Smooth muscle cell (in vitro differentiated cells): ENCODE measurements around the gene HELZ2. TPM values are rescaled to one million over a fixed set of nuclear protein-coding genes. Genes with fewer than 3 reads are reported as not detected.

Experiments used
- DNase-seq: peaks from one replicate; lab custom pipeline; 2025; ENCODE audit not compliant: unreplicated experiment; lab: John Stamatoyannopoulos, UW
- H2AFZ ChIP-seq: fragments of 200-600 bp; sonication (generic); 2 replicates; pipeline ENCODE4 v1.6.0; 2016; ENCODE audit warnings: antibody characterized with exemption, low read depth, mild to moderate bottlenecking
- H3F3A ChIP-seq: fragments of 200-600 bp; sonication (generic); 2 replicates; pipeline ENCODE4 v1.6.0; 2017; ENCODE audit warnings: antibody characterized with exemption, low read depth
- H3K27ac ChIP-seq: fragments of 200-600 bp; sonication (generic); 2 replicates; pipeline ENCODE4 v1.5.1; 2016; ENCODE audit warnings: low read depth, mild to moderate bottlenecking
- H3K27me3 ChIP-seq: fragments of 200-600 bp; sonication (generic); 2 replicates; pipeline ENCODE4 v1.6.1; 2016; ENCODE audit warnings: low read depth, mild to moderate bottlenecking
- H3K36me3 ChIP-seq: fragments of 200-600 bp; sonication (generic); 2 replicates; pipeline ENCODE4 v1.5.1; 2016; ENCODE audit warnings: low read depth
- H3K4me1 ChIP-seq: fragments of 200-600 bp; sonication (generic); 2 replicates; pipeline ENCODE4 v1.5.1; 2016; ENCODE audit warnings: low read depth
- H3K4me2 ChIP-seq: fragments of 200-600 bp; sonication (generic); 2 replicates; pipeline ENCODE4 v1.6.0; 2016; ENCODE audit warnings: mild to moderate bottlenecking
- H3K4me3 ChIP-seq: fragments of 200-600 bp; sonication (generic); 2 replicates; pipeline ENCODE4 v1.5.1; 2016; ENCODE audit warnings: mild to moderate bottlenecking
- H3K79me2 ChIP-seq: fragments of 200-600 bp; sonication (generic); 2 replicates; pipeline ENCODE4 v1.6.0; 2016; ENCODE audit warnings: low read depth, mild to moderate bottlenecking
- H3K9ac ChIP-seq: fragments of 200-600 bp; sonication (generic); 2 replicates; pipeline ENCODE4 v1.6.0; 2016; ENCODE audit warnings: low read depth
- H3K9me3 ChIP-seq: fragments of 200-600 bp; sonication (generic); replicated peaks from 2 replicates; pipeline ENCODE4 v1.5.1; 2016; ENCODE audit warnings: low read depth
- H4K20me1 ChIP-seq: fragments of 200-600 bp; sonication (generic); 2 replicates; pipeline ENCODE4 v1.6.0; 2016; ENCODE audit warnings: low read depth
- WGBS: methylation state at CpG from one replicate; pipeline ENCODE4 v1.1.7; 2016; ENCODE audit warnings: low lambda C conversion rate; 5-methylcytosine and 5-hydroxymethylcytosine counted together
- polyA plus RNA-seq: library from polyadenylated mRNA; unstranded; fragments of >200 nt; fragmentation: Nextera tagmentation; extraction: Ambion mirVana; gene quantifications from 2 replicates; pipeline ENCODE4 v1.2.1, GENCODE V29; 2016
- total RNA-seq: library from RNA; depleted of rRNA; stranded (reverse); fragments of >200 nt; gene quantifications from 2 replicates; pipeline ENCODE4 v1.2.3, GENCODE V29; 2014
- TF ChIP-seq, protein P1 (sequence below): fragments of 200-600 bp; sonication (generic); IDR thresholded peaks from 2 replicates; pipeline ENCODE4 v1.5.1; 2017; ENCODE audit warnings: borderline replicate concordance, mild to moderate bottlenecking, antibody characterized with exemption; ENCODE audit not compliant: insufficient read depth, poor library complexity, severe bottlenecking

HELZ2 gene
- total and polyA plus RNA-seq, 2 experiments from 2014 or later = 3.0 to 13.8 TPM

DNA sequence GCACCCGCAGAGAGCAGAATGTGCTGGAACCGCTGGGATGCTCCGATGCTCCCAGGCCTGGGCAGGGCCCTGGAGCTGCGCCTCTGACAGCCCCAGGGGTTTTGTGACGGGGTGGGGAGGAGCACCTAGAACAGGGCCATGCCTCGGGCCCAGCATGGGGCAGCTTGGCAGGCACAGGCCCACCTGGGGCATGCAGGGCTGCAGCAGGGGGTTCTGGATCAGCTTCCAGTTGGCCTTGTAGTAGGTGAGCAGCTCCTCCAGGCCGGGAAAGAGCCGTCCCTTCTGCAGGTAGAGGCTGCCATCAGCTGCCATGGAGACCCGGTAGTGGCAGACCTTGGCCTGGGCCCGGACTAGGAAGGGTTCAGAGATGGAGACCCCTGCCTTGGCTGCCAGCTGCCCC, 30.9 kb downstream of the HELZ2 start:
- H3F3A ChIP-seq = no peaks in the 10 kb centered on the region
- no peak overlapping the region for H3K9ac ChIP-seq
- H2AFZ ChIP-seq = no peak overlapping the region
- no peaks in the 10 kb centered on the region for H3K9me3 ChIP-seq
- 90% methylated on average over 10 of the region's 10 CpGs for WGBS
- TF ChIP-seq, protein P1, sequence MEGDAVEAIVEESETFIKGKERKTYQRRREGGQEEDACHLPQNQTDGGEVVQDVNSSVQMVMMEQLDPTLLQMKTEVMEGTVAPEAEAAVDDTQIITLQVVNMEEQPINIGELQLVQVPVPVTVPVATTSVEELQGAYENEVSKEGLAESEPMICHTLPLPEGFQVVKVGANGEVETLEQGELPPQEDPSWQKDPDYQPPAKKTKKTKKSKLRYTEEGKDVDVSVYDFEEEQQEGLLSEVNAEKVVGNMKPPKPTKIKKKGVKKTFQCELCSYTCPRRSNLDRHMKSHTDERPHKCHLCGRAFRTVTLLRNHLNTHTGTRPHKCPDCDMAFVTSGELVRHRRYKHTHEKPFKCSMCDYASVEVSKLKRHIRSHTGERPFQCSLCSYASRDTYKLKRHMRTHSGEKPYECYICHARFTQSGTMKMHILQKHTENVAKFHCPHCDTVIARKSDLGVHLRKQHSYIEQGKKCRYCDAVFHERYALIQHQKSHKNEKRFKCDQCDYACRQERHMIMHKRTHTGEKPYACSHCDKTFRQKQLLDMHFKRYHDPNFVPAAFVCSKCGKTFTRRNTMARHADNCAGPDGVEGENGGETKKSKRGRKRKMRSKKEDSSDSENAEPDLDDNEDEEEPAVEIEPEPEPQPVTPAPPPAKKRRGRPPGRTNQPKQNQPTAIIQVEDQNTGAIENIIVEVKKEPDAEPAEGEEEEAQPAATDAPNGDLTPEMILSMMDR = no peak
- H3K79me2 ChIP-seq = no peaks in the 10 kb centered on the region
- no peak for DNase-seq
- H3K4me3 ChIP-seq = no peak overlapping the region
- no peaks in the 10 kb centered on the region for H3K27me3 ChIP-seq
- H4K20me1 ChIP-seq = no peaks in the 10 kb centered on the region
- H3K27ac ChIP-seq = no peak overlapping the region
- no peaks in the 10 kb centered on the region for H3K36me3 ChIP-seq
- peaks cover 3% of the 10 kb centered on the region for H3K4me1 ChIP-seq
- H3K4me2 ChIP-seq = no peak overlapping the region

DNA sequence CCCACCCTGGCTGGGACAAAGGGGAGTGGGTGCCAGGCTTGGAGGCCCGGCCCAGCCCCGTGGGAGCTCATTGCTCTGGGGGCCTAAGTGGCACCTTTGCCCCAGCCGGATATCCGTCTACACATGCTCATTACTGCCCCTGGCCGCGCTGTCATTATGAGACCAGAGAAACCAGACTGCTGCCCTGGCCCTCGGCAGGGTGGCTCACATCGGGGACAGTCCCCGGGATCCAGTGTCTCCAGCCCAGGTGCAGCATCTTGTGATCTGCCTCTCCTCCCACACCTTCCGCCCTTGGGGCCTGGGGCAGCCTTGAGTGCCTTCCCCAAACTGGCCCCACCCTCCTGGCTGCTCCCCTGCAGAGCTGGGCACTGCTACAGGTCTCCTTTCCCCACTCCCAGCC, 31.3 kb downstream of the HELZ2 start:
- Histone ChIP-seq H3K4me2 (no peak overlapping the region), H3F3A (no peaks in the 10 kb centered on the region), H2AFZ (no peak overlapping the region), H3K27me3 (no peaks in the 10 kb centered on the region), H4K20me1 (no peaks in the 10 kb centered on the region), H3K79me2 (no peaks in the 10 kb centered on the region), H3K9me3 (no peaks in the 10 kb centered on the region), H3K27ac (no peak overlapping the region), H3K4me1 (peaks cover 3% of the 10 kb centered on the region), H3K4me3 (no peak overlapping the region), H3K36me3 (no peaks in the 10 kb centered on the region), H3K9ac (no peak overlapping the region)
- no peak for DNase-seq
- TF ChIP-seq, protein P1 = no peak
- 82% methylated on average over 10 of the region's 10 CpGs for WGBS

DNA sequence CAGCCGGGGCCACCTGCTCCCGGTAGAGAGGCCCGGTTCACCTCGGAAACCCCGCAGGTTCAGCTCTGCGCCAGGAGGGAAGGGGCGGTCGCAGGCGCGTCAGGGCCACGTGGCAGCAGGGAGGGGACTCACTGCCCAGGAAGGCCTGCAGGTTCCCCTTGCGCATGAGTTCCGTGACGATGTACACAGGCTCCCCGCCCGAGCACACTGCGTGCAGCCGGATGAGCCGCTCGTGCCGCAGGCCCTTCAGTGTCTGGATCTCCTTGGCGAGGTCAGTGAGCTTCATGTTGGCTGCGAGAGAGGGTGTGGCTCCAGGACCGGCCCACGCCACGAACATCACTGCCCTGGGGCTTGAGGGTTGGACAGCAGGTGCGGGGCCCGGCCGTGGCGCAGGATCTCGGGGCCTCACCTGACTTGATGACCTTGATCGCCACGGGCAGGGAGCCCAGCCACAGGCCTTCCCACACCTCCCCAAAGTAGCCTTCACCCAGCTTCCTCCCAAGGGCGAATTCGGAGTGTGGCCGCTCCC, 31.9 kb downstream of the HELZ2 start:
- H3K9ac ChIP-seq = no peak overlapping the region
- H3K36me3 ChIP-seq = no peaks in the 10 kb centered on the region
- H3K27me3 ChIP-seq = no peaks in the 10 kb centered on the region
- no peaks in the 10 kb centered on the region for H3F3A ChIP-seq
- no peaks in the 10 kb centered on the region for H4K20me1 ChIP-seq
- no peak for DNase-seq
- H3K4me2 ChIP-seq = no peak overlapping the region
- no peak overlapping the region for H3K27ac ChIP-seq
- H3K4me1 ChIP-seq = peaks cover 3% of the 10 kb centered on the region
- TF ChIP-seq, protein P1 = no peak
- WGBS = 87% methylated on average over 34 of the region's 36 CpGs
- H3K4me3 ChIP-seq = no peak overlapping the region
- no peak overlapping the region for H2AFZ ChIP-seq
- no peaks in the 10 kb centered on the region for H3K79me2 ChIP-seq
- H3K9me3 ChIP-seq = no peaks in the 10 kb centered on the region

DNA sequence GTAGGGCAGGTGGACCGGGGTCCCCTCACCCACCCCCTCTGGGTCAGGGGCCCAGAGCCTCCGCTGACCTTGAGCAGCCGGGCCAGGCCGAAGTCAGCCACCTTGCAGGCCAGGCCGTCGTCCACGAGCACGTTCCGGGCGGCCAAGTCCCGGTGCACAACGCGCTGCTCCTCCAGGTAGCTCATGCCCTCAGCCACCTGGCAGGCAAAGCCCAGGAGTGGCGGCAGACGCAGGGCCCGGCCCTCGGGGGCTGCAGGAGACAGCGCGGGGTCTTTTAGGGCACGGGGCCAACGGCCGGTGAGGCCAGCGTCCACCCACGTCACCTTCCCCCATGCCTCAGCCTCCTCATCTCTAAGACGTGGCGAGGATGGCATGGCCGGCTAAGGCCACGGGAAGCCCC, 32.7 kb downstream of the HELZ2 start:
- TF ChIP-seq, protein P1 = no peak
- H3K27ac ChIP-seq = no peak overlapping the region
- 96% methylated on average over 28 of the region's 28 CpGs for WGBS
- no peak overlapping the region for H2AFZ ChIP-seq
- no peaks in the 10 kb centered on the region for H3K36me3 ChIP-seq
- no peak overlapping the region for H3K4me2 ChIP-seq
- no peak overlapping the region for H3K4me3 ChIP-seq
- no peaks in the 10 kb centered on the region for H3F3A ChIP-seq
- H3K4me1 ChIP-seq = peaks cover 3% of the 10 kb centered on the region
- H3K27me3 ChIP-seq = no peaks in the 10 kb centered on the region
- no peaks in the 10 kb centered on the region for H4K20me1 ChIP-seq
- H3K9ac ChIP-seq = no peak overlapping the region
- no peaks in the 10 kb centered on the region for H3K9me3 ChIP-seq
- no peaks in the 10 kb centered on the region for H3K79me2 ChIP-seq
- no peak for DNase-seq
